Measurements from ENCODE around the gene DVL2. TPM values are rescaled to one million over a fixed set of nuclear protein-coding genes. Genes with fewer than 3 reads are reported as not detected.

The DVL2 gene
- total RNA-seq, 1 experiment from 2014 or later = 67.3 TPM

GRCh38 chr17:7219812-7220592, 14.3 kb downstream of the DVL2 start, which contains the start of the genes ACADVL and DLG4 (continued):
- TF ChIP-seq IRF1 (CRISPR knock-in tag; IDR thresholded peaks at IDR 0.05) (peak; percentile 74; the same call in 1 of the 2 replicates), MYBL2 (CRISPR knock-in tag; IDR thresholded peaks at IDR 0.05) (peak; percentile 75; the same call in 1 of the 2 replicates), ZNF416 (CRISPR knock-in tag; IDR thresholded peaks at IDR 0.05) (peak; percentile 89), ELF4 (CRISPR knock-in tag; IDR thresholded peaks at IDR 0.05; ENCODE audit: low read depth) (0 out of 2 replicates have a peak, but pooled peaks have one; percentile 18), STAT6 (CRISPR knock-in tag; conservative IDR thresholded peaks at IDR 0.05; ENCODE audit: low read depth) (no peak), ATF6 (CRISPR knock-in tag; IDR thresholded peaks at IDR 0.05) (no peak), AFF4 (CRISPR knock-in tag; IDR thresholded peaks at IDR 0.05; ENCODE audit: borderline replicate concordance) (0 out of 2 replicates have a peak, but pooled peaks have one; percentile 26), ARID4B (CRISPR knock-in tag; IDR thresholded peaks at IDR 0.05; ENCODE audit: borderline replicate concordance) (peak; percentile 41; the same call in 1 of the 2 replicates), IRF2 (CRISPR knock-in tag; IDR thresholded peaks at IDR 0.05; ENCODE audit: borderline replicate concordance, low read depth) (no peak), RORB (CRISPR knock-in tag; IDR thresholded peaks at IDR 0.05) (no peak), PRDM15 (CRISPR knock-in tag; IDR thresholded peaks at IDR 0.05) (peak; percentile 76), MAX (CRISPR knock-in tag; IDR thresholded peaks at IDR 0.05) (peak; percentile 16), NFATC4 (CRISPR knock-in tag; IDR thresholded peaks at IDR 0.05) (peak; percentile 79)
